Sciatic nerve (tissue), 2 donors: Measurements from ENCODE around the gene GUCY1A1. TPM values are rescaled to one million over a fixed set of nuclear protein-coding genes. Genes with fewer than 3 reads are reported as not detected.

ENCODE experiments used
- ATAC-seq: fragments of 200-7000 bp; cut with Tn5 transposase; one replicate; pipeline ENCODE4 v1.9.1; 2020; ENCODE audit warnings: mild to moderate bottlenecking, moderate library complexity
- DNase-seq: peaks from one replicate; pipeline ENCODE4 v3.0.0-alpha.2; 2020; ENCODE audit warnings: low spot score
- intact Hi-C: fragments of 100-400 bp; cut with DNase I; formaldehyde crosslinking; loops from one replicate; pipeline ENCODE4 v1.14.2; 2022
- total RNA-seq: library from RNA; stranded (reverse); fragmentation: NEBNext Ultra II Directional; extraction: Animal tissue kit (Norgen Biotek cat#: 25700); gene quantifications from one replicate; pipeline ENCODE4 v1.2.1, GENCODE V29; 2021
- donor health status: DM: no; HTN: no; CAD: no.
- donor health status: DM: no; HTN: no; CAD: no.

Gene GUCY1A1
- total RNA-seq, 1 donor from 2014 or later = 16.1 TPM

- no peak for ATAC-seq
- no peak for DNase-seq
- intact Hi-C loops = no loop called here
Measured at GRCh38 chr4:155687380-155687982, 20.8 kb downstream of the GUCY1A1 start.

DNA sequence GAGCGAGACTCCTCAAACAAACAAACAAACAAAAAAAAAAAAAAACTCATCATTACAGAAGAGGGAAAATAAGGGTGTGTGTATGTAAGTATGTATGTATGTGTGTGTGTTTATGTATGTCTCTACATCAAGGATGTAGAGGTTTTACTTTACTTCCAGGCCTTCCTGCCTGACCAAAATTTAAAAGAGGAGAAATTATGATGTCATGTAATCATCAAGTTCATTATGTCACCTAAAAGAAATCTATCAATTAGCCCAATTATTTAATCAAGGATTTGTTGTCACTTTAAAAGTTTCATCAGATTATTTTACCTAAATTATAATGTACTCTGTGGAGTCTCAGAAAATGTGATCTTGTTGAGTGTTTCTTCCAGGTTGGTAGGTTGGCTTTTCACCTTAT lies 21.6 kb downstream of the GUCY1A1 start:
- ATAC-seq = no peak
- intact Hi-C loops = no loop called here
- no peak for DNase-seq

GRCh38 chr4:155688860-155689259 lies 22.2 kb downstream of the GUCY1A1 start:
- no peak for ATAC-seq
- no peak for DNase-seq
- intact Hi-C loops = no loop called here

GRCh38 chr4:155690044-155690837 lies 23.6 kb downstream of the GUCY1A1 start:
- ATAC-seq (no peak), DNase-seq (no peak)
- intact Hi-C loops = no loop called here

DNA sequence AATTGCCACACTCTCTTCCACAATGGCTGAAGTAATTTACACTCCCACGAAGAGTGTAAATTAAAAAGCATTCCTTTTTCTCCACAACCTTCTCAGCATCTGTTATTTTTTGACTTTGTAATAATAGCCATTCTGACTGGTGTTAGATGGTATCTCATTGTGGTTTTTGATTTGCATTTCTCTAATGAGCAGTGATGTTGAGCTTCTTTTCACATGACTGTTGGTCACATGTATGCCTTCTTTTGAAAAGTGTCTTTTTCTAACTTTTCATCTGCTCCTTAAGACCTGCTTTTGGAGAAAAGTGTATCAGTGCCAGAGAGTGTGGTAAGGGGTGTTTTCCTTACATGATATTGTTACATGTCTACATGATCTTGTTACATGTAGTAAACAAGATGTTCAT lies 25.7 kb downstream of the GUCY1A1 start:
- ATAC-seq (no peak), DNase-seq (no peak)
- intact Hi-C loops = no loop called here

DNA sequence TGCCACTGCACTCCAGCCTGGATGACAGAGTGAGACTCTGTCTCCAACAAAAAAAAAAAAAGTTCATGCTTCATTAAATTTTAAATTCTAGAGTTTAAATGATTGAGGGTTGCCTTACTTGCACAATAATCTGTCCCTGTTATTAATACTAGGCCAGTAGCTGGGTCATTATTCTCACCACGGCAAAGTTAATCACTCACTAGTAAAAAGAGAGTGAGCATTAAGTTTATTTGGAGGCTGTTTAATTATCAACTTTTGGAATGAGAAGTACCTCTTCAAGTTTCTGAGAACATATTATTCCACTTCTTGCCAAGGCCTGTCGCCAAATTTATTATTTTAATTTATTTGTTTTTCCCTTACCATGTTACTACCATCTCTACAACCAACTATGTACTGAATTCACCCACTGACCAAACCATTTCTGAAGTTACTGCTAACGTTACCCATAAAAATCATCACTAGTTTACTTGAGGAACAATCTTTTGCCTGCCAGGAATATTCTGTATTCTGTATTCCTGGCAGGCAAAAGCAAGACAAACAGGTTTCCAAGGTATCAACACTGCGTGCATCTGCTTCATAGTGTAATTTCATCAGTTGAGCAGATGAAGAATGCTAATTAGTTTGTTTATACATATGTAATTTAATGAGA lies 26.5 kb downstream of the GUCY1A1 start:
- intact Hi-C loops = no loop called here
- ATAC-seq (no peak), DNase-seq (no peak)

GRCh38 chr4:155694100-155694785 lies 27.6 kb downstream of the GUCY1A1 start:
- ATAC-seq = no peak
- intact Hi-C loops = no loop called here
- DNase-seq = no peak

GRCh38 chr4:155696226-155696625 lies 29.6 kb downstream of the GUCY1A1 start:
- intact Hi-C loops = no loop called here
- DNase-seq = no peak
- ATAC-seq = no peak

GRCh38 chr4:155696726-155697125 lies 30.1 kb downstream of the GUCY1A1 start:
- ATAC-seq (no peak), DNase-seq (no peak)
- intact Hi-C loops = no loop called here

DNA sequence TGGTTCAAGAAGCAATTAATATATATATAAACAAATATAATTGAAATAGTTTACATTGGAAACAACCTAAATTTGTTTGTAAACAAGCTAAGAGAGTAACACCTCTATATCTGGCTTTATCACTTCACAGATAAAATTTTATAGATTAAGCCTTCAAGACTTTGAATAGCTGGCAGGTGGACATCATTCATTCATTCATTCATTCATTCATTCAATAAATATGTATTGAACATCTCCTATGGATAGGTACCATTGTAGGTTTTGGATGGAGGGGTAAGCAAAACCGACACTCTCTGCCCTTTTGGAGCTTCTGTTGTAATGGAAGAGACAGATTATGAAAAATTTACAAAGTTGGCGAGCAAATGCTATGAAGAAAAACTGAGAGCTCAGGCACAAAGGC lies 35.2 kb downstream of the GUCY1A1 start:
- intact Hi-C loops = no loop called here
- ATAC-seq = no peak

GRCh38 chr4:155703486-155704247 lies 37.0 kb downstream of the GUCY1A1 start:
- DNase-seq (no peak), ATAC-seq (no peak)
- intact Hi-C loops = no loop called here

More for the DNA sequence above, 35.2 kb downstream of the GUCY1A1 start:
- no peak for DNase-seq

GRCh38 chr4:155704841-155705404 lies 38.3 kb downstream of the GUCY1A1 start:
- DNase-seq (no peak), ATAC-seq (no peak)
- intact Hi-C loops = no loop called here

GRCh38 chr4:155705664-155706063 lies 39.0 kb downstream of the GUCY1A1 start:
- DNase-seq = no peak
- intact Hi-C loops = no loop called here
- peak; percentile 44 for ATAC-seq

- DNase-seq (no peak), ATAC-seq (no peak)
- intact Hi-C loops = no loop called here
Measured at GRCh38 chr4:155706147-155706546, 39.5 kb downstream of the GUCY1A1 start.

GRCh38 chr4:155707251-155707650 lies 40.6 kb downstream of the GUCY1A1 start:
- DNase-seq = no peak
- ATAC-seq = no peak
- intact Hi-C loops = no loop called here

DNA sequence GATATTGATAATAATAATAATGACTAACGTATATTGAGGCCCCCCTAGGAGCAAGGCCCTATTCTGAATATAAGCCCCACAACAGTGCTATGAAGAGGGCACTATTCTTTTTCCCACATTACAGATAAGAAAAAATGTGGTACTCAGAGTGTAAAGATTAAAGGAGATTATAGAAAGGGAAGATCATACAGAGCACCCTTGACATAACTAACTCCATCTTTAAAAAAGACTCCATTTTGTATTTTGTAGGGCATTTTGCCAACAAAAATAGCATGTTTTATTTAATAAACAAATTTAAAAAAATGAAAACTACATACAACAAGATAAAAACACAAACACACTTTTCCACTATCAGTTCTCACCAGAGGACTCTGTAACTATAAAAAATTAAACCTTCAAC lies 42.1 kb downstream of the GUCY1A1 start:
- ATAC-seq = no peak
- intact Hi-C loops = no loop called here

DNA sequence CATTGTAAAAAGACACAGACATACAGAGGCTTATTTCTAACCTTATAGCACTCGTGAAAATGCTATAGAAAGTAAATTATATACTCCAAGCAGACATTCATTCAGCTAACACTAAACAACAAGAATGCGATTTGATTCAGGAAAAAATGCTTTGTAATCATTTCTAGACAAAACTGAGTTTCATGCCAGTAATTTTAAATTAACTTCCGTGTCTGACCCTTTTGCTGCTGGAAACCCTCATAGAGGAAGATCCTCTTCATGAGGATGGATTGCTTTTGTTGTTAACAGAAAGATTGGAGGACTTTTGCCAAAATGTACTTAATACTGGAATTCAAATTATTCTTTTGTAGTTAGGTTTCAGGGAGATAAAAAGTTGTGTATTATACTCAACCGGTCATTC lies 43.3 kb downstream of the GUCY1A1 start:
- DNase-seq (no peak), ATAC-seq (no peak)
- intact Hi-C loops = no loop called here

More for the DNA sequence above, 42.1 kb downstream of the GUCY1A1 start:
- DNase-seq = no peak

- intact Hi-C loops = no loop called here
- DNase-seq (no peak), ATAC-seq (no peak)
Measured at GRCh38 chr4:155711556-155711955, 44.9 kb downstream of the GUCY1A1 start.

GRCh38 chr4:155712846-155713245 lies 46.2 kb downstream of the GUCY1A1 start:
- intact Hi-C loops = no loop called here
- DNase-seq (no peak), ATAC-seq (no peak)
